Measurements from ENCODE around the gene DGKI.
"Not testable (repeated sequence)": the region's sequence is repeated elsewhere in the genome, so short reads cannot be mapped to it uniquely, and the experiment has no call there.

Gene DGKI

DNA sequence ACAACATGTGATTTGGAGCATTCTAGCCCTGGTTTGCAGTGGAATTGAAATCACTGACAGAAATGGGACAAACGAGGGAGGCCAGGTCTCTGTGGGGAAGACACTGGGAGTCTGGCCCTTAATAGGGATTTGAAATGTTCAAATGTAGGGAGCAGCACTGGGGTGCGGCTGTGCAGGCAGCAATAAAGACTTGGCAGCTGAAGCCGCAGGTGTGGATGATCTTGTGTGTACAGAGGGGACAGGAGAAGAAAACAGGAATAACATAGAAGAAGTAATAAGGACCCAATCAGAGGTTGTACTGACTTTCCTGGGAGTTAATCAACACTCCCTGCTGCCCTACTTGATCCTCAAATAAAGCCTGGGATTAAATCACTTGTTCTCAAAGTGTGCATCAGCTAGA lies 375.6 kb downstream of the DGKI start:
- DNase-seq (ENCODE audit: low read depth in 2 of 2): no peak

DNA sequence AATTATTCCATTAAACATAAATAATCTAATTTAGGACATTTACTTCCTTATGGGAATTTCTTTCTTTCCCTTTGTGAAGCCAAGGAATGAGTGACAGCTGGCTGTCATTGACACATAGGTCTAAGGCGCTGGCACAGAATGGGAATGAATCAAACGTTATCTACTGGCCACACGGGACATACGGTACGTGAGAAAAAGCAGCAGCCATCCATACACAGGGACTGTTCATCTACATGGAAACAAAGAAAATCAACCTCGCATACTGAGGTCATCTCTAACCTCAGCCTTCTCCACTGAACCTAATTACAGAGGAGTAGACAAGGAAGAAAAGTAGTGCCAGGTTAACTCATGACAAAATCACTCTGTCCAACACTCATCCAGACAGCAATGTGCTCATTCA lies 376.9 kb downstream of the DGKI start:
- no peak for DNase-seq (ENCODE audit: low read depth in 2 of 2)

DNA sequence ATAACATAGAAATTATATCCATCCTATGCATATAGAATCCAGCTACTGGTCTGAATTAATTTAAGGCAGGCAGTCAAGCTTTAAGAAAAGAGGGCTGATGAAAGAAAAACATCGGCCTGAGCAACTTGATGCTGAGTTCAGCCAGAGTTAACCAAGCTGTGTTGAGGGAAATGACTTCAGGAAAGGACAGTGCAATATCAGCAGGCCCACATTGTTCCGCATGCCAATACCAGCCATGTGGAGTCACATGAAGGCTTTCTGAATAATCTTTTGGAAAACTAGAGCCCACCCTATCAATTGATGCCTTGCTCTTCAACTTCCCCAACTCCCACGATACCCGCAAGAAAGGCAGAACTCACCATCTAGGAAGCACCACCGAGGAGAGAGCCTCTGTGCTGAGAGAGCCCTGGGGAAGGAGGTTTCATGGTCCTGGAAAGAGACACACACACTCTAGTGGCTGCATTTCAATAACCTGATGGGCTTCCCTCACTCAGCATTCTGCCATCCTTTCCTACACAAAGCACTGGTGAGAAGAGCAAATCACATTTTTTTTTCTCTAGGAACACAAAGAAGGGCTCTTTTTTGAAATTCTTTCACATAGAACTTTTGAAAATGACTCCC lies 377.5 kb downstream of the DGKI start:
- no peak for DNase-seq (ENCODE audit: low read depth in 2 of 2)

DNA sequence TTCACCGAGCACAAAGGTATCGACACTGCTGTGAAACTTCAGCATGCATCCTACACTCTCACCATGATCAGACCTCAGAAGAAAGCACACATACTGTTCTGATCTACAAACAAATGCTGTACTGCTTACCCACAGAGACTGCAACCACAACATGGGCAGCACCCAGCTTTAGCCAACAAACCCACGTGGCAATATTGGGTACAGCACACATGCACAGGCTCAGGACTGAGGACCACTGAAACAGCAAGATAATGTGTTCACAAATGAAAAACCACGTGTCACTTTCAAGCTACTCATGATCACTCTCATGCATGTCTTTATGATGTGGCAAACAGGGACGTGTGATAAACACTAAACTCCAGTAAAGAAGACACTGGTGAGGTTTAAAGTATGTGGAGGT lies 383.9 kb downstream of the DGKI start:
- DNase-seq (ENCODE audit: low read depth in 2 of 2): no peak

DNA sequence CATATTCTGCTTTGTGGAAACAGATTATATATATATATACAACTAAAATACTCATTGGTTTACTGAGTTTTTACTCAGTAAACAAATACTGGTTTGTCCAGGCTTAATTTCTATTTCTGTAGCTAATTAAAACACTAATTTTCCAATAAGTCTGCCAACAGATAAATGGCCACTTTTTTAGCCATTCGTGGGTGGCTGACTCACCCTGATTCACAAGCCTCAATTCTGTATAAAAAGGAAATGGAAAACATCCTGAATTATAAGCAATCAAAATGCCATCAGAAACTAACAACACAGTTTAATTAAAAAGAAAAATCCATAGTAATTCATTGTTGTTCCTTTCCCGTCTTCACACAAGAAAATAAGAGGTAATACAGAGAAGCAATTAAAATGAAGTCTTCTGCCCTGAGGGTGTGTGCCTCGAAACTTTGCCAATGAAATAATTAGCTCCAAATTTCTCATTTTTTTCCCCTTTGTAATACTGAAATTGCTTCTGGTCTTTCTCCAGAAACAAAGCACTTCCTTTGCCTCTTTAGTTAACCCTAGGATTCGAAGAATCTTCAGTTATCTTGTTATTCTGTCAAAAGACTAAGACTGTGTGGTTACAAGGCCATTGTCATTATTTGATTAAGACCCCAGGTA lies 384.6 kb downstream of the DGKI start:
- no peak for DNase-seq (ENCODE audit: low read depth in 2 of 2)

DNA sequence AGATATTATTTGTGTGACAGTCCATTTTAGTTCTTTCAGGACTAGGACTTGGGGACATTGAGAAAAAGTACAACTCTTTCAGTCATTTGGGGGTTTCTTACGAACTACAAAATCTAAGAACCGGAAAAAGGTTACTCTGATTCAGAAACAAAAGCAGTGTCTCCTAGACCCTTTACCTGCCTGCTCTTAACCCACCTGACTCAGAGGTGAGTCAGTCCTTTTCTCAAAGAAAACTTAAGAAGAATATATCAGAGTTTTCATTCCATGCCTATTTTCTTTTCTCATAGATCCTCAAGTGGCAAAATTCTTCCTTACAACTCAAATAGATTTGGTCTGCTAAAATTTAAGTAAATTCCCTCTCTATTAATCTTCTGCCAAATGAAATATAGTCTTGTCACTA lies 388.4 kb downstream of the DGKI start:
- DNase-seq (ENCODE audit: low read depth in 2 of 2): no peak

DNA sequence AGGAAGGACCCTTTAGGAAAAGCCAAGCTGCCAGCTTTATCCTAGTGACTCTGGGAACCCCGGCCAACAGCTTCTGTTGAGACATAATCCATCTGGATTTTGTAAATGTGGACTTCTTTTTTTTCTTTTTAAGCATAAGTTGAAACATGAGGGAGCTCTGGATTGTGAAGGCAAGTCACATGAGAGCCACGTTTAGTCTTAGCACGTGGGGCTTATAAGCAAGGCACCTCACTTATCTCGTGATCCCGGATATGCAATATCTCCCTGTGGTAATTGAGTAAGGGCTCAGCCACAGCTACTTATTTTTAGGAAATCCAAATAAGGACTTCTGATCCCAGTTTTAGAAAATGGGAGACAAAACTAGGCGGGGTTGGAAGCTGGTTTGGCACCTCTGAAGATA lies 392.0 kb downstream of the DGKI start:
- no peak for DNase-seq (ENCODE audit: low read depth in 2 of 2)

DNA sequence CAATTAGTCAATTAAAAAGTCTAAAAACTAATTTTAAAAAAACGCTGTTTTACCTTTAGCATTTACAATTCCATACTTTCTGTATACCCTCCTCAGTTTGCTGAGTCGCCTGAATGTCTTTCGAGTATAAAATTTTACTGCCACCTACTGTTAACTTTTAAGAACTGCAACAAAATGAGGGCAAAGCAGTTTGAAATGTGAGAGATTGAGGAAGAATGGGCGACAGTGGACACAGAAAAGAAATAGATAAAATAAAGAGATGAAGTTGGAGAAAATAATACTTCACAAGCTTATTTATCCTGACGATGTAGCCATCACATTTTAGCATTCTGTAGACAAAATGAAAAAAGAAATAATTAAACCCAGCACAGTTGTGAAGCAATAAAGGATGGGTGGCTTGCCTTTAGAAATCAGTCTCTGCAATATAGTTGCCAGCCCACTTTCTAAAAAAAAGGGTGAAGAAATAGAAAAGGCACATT lies 392.5 kb downstream of the DGKI start:
- no peak for DNase-seq (ENCODE audit: low read depth in 2 of 2)

DNA sequence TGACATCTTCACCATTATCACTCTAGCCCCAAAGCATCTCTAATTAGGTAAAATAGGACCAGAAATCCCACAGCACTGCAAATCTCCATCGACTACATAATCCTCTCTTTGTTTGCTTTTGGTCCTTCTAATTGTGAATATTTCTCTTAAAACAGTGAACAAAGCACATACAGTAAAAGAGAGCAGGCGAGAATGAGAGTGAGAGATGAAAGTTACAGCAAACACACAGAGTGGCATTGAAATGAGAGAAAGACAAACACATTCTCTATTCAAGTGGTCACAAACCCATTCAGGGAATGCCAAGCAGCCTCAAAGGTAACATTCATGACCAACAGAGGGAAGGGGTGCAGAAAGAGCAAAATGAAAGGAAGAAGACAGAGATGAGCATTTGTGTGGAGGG lies 393.4 kb downstream of the DGKI start:
- DNase-seq (ENCODE audit: low read depth in 2 of 2): no peak

DNA sequence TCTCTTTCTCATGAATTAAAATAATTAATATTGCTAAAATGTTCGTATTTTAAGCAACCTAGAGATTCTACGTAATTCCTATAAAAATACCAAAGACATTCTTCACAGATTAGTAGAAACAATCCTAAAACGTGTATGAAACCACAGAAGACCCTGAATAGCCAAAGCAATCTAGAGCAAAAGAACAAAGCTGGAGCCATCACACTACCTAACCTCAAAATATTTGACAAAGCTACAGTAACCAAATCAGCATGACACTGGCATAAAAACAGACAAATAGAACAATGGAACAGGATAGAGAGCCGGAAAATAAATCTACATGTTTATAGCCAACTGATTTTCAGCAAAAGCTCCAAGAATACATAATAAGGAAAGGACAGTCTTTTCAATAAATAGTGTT lies 397.8 kb downstream of the DGKI start:
- DNase-seq (ENCODE audit: low read depth in 2 of 2): no peak

DNA sequence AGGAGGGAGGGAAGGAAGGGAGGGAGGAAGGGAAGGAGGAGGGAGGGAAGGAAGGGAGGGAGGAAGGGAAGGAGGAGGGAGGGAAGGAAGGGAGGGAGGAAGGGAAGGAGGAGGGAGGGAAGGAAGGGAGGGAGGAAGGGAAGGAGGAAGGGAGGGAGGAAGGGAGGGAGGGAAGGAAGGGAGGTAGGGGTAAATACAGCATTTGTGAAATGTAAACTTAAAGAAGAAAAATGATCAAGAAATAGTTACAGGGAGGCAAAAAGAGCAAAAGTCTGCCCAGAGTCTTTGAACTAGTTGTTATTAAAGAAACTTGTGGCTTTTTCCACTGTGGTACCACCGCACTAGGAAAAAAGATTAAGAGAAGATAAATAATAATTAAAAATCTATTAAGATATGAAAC lies 398.2 kb downstream of the DGKI start:
- DNase-seq (ENCODE audit: low read depth in 2 of 2): not testable (repeated sequence)

DNA sequence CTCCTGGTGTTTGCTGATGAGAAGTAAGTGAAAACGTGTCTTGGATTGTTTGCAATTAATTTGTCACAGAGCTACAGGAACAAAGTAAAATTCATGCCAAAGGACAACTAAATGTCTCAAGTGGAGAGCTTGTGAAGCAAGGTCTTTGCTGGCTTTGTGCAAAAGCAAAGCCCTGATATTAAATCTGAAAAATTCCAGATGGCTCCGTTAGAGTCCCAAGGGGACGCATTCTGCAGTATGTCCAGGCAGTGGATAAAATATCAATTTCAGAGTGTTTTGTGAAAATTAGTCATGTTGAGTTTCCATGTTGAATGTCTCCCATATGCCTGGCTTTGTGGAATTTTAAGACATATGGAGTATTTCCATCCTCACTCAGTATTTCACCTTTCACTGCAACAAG lies 400.7 kb downstream of the DGKI start:
- no peak for DNase-seq (ENCODE audit: low read depth in 2 of 2)

DNA sequence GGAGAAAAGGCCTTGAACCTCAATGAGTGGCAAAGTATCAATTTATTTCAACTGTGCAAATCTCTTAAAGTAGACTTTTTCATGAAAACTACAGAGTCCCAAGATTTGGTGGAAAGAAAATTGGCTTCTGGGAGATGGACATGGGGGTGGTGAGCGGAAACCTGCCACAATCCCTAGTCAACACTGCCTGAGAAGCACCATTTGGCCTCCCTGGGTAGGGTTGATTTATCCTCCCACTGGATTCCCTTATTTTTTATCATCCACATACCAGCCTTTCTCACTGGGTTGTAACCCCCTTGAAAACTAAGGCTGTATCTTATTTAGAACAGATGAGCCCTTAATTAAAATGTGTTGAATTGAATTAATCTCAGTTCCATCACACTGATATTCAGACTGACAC lies 401.5 kb downstream of the DGKI start:
- DNase-seq (ENCODE audit: low read depth in 2 of 2): no peak

DNA sequence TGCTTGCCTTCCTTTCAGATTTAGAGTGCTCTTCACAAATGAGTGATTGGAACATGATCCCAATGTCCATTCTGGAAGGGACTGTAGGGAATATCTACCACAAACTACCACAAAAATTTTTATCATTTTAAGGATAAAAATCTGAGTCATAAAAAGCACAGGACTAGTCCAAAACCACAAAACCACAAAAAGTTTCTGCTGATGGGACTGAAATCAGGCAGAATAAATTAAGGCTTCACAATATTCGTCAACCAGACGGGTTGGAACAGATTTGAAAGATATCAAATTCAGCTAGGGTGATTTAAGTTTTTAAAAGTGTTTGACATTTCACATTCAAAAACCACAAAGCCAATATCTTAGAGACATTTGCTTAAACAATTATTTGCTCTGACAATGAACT lies 403.2 kb downstream of the DGKI start:
- DNase-seq (ENCODE audit: low read depth in 2 of 2): no peak

DNA sequence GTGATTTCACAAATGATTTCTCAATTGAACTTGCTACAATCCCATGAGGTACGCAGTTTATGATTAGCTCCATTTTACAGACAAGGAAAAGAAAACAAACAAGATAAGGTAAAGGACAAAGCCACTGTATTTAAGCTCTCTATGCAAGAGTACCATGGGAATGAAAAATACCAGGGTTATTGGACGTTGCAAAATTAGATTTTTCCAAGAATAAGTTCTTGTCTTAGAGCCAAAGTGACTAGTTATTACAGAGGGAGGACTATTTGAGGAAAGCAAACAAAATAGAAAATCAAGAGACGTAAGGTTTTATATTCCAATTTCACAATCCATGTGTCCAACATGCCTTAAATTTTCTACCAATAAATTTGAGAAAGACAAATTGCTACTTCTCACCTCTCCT lies 405.3 kb downstream of the DGKI start:
- DNase-seq (ENCODE audit: low read depth in 2 of 2): no peak

DNA sequence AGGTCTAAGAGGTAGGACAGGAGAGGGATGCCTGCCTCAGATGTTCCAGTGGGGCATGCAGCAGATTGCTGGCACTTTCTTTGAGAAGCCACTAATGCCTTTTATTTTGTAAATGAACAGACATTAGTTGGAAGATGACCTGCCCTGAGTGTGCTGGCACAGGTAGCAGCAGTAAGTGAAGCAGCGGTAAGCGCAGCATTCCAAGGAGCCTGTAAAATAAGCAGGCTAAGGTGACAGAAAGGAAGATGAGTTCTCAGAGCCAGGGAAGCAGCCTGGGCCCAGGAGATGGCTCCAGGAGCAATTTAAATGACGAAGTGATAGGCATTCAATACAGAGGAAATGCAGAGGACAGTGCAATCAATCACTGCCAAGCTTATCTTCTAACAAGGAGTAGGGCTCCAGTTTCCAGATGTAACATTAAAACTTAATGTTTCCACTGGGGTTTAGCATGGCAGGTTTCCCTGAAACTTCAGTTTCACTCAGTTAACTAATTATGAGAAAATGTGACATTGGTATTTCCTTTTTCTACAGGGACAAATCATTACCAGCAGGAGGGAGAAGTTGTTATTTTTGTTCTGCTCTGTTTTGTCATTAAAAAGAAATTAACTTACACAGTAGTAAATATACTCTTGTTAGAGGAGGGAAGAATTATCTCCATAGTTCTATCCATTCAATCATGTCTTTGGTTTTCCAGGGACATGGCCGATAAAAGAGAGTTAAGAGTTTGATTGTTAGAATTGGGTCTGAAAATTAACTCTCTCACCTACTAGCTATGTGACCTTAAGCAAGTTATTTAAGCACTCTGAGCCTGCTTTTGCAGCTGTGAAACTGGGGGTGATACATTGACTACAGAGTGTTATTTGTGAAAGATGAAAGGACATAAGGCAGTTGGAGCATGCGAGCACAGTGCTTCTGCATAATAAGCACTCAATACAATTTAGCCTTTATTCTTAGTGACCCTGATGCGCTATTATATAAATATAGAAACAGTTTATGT lies 406.6 kb downstream of the DGKI start:
- DNase-seq (ENCODE audit: low read depth in 2 of 2): no peak

DNA sequence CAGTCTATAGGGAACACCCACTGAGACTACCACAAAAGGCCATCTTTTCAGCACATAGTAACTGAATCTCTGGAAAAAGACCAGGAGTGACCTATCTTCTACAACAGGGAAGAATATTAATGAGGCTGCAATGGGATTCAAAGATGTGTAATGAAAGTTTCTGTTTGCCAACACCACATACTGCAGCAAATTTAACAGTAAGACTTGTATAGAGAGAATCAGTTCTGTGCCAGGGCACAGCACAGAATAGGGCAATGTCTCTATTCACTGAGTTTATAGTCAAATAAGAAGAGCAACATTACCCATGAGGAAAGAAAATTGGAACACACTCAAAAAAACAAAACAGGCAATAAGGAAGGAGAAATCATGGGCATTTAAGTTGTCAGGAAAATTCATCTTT lies 411.8 kb downstream of the DGKI start:
- DNase-seq (ENCODE audit: low read depth in 2 of 2): no peak

DNA sequence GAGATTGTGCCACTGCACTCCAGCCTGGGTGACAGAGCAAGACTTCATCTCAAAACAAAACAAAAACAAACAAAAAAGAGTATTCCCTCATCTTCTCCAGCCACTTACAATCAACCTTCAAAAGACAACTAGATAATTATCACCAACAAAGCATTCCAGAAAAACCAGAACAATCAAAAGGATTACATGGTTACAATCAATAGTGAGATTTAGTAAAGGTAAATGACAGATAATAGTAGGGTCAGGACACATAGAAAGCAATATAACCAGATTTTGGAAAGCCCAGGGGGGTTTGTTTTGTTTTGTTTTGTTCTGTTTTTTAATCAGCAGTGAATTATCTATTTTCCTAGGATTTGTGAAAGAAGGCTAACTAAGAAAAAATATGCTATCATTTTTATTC lies 412.2 kb downstream of the DGKI start:
- DNase-seq (ENCODE audit: low read depth in 2 of 2): no peak

DNA sequence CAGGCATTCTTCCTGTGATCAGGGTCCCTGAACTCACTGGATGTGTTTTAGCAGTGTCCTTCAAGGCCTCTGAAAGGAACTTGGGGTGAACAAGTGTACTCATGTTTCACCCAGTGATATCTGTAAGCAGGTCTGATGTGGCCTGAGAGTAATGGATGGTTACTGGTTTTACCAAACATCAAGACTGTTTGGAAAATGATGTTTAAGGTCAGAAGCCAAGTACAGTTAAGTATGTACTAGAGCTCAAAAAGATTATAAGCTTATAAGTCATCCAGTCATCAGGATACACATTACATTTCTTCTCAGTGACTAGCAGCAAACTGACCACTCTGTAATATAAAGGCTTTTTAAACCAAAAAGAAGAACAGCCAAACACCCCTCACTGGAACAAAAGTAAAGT lies 423.5 kb downstream of the DGKI start:
- no peak for DNase-seq (ENCODE audit: low read depth in 2 of 2)

DNA sequence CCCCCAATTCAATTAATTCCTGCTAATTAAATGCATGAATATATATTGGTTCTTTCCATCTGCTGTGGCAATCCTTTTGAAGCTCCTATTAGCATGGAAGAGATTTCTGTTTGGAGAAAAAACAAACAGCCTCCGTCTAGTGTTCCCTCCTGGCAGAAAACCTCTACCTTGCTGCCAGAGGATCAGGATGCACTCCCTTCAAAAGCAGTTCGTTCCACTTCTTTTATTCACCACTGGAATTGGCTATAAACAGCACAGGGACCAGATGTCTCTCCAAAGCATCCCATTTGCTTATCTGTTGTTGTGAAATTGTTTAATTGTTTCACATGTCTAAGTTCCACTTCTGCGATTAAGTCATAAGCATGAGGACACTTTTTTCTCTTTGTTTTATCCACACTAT lies 425.4 kb downstream of the DGKI start:
- no peak for DNase-seq (ENCODE audit: low read depth in 2 of 2)

DNA sequence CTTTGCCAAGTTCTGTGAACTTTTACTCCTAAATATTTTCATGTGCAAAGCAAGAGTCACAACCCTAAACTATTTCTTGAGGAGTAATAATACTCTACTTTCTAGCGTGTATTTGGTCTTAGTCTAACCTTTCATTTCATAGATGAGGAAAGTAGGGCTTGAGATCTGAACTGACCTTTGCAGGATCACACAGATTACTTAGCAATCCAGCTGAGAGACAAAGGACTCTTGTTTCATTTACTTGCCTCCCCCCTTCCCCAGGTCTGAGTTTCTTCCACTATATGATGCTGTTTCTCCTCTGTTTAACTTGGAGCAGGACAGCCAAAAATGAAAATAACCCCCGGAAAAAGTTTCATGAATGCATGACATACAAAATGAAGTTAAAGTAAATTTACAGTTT lies 427.9 kb downstream of the DGKI start:
- DNase-seq (ENCODE audit: low read depth in 2 of 2): no peak

DNA sequence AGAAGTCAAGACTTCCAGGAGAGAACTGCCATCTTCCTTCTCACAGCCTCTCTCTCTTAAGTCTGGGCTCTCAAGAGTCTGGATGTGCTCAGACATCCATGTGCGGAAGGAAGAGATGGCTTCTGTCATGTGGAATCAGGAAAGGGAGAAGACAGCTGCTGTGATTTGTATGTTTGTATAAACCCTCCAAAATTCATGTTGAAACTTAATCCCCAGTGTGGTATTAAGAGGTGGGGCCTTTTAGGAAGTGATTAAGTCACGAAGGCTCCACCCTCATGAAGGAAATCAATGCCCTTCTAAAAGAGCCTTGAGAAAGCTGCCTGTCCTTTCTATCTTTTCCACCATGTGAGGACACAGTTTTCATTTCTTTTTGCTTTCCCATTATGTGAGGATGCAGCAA lies 429.3 kb downstream of the DGKI start:
- no peak for DNase-seq (ENCODE audit: low read depth in 2 of 2)

DNA sequence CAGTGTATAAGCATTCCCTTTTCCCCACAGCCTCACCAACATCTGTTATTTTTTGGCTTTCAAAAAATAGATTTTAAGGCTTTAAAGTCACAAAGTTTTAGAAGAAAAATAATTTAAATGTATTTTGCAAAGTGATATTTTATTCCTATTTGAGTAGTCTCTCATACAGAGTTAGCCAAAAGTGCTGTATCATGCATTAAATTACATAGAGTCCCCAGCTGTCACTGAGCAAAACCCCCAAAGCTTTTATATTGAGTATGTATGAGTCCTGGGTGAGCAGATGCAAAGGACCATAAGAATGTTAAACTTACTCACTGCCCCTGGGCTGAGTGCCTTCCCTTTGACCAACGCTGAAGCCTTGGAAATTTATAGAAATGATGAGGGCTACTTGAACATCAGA lies 432.9 kb downstream of the DGKI start:
- DNase-seq (ENCODE audit: low read depth in 2 of 2): no peak

All from stimulated activated CD8-positive, alpha-beta memory T cell treated with anti-CD3 and anti-CD28 coated beads, Interleukin-15, amount 100 ng/mL, for 4 hours (primary cell).